ENCODE measurements around the gene GHRHR. TPM values are rescaled to one million over a fixed set of nuclear protein-coding genes. Genes with fewer than 3 reads are reported as not detected.

The GHRHR gene
- total and polyA plus RNA-seq, 10 of the 15 experiments (the other 5 are each of a cell fraction or from before 2014, with no cell fraction given), result not detected

- TF ChIP-seq MTA3 (IDR thresholded peaks at IDR 0.05; ENCODE audit: borderline replicate concordance, low read length), result no peak
- TF ChIP-seq WRNIP1 (IDR thresholded peaks at IDR 0.05; ENCODE audit: borderline replicate concordance, low read depth, low read length), result no peak
- TF ChIP-seq, protein P1, sequence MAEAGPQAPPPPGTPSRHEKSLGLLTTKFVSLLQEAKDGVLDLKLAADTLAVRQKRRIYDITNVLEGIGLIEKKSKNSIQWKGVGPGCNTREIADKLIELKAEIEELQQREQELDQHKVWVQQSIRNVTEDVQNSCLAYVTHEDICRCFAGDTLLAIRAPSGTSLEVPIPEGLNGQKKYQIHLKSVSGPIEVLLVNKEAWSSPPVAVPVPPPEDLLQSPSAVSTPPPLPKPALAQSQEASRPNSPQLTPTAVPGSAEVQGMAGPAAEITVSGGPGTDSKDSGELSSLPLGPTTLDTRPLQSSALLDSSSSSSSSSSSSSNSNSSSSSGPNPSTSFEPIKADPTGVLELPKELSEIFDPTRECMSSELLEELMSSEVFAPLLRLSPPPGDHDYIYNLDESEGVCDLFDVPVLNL (IDR thresholded peaks at IDR 0.05; ENCODE audit: low read depth, low read length), result no peak
- no peak for TF ChIP-seq ZNF622 (IDR thresholded peaks at IDR 0.05)
These were observed 51.1 kb downstream of the GHRHR start (continued) for GRCh38 chr7:31014826-31015225.

DNA sequence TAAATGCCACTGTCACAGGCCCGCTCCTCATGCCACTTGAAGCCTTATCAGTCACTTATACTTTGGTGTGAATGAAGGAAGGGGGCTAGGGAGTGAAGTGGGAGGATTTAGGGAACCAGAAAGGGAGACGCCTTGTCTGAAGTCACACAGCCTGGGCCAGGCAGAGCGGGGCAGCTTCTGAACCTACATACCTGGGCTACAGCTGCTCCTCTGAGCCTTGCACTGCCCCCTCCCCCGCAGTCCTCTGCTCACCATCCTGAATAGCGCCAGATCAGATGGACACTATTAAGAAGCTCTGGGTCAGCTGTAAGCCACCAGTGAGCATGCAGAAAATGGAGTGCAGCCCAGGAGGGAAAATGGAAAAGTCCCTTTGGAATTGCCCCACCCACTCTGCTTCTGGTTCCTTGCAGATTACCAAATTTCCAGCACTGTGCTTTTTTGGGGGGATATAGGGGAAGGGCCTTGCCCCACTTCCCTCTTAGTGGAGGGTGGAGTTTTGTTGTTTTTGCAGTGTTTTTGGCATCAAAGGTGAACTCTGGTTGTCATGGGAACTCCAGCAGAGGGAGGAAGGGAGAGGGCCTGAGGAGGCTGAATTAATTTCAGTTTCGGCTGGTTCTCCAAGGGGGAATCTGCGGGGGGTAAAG, 53.4 kb downstream of the GHRHR start:
- in situ Hi-C loops (cut with MboI), result no loop called here
- Histone ChIP-seq H4K20me1 (ENCODE audit: control insufficient read depth, insufficient read depth) (no peaks in the 10 kb centered on the region), H3K79me2 (ENCODE audit: control insufficient read depth, insufficient read depth, low read length) (no peaks in the 10 kb centered on the region), H3K36me3 (ENCODE audit: control insufficient read depth in 2 of 2, insufficient read depth in 2 of 2, low read length in 1 of 2) (no peaks in the 10 kb centered on the region), H3K27ac (ENCODE audit: control insufficient read depth, insufficient read depth) (no peak overlapping the region), H3K9ac (ENCODE audit: control insufficient read depth, insufficient read depth, low read length) (no peak overlapping the region), H3K4me1 (ENCODE audit: control insufficient read depth, insufficient read depth, low read length) (no peaks in the 10 kb centered on the region), H3K27me3 (replicated peaks in 1 of 2; ENCODE audit: control insufficient read depth in 2 of 2, insufficient read depth in 2 of 2, low read length in 1 of 2) (no peaks in the 10 kb centered on the region; a peak in 1 of 4 replicates), H3K9me3 (replicated peaks; ENCODE audit: control insufficient read depth, insufficient read depth, low read length) (no peaks in the 10 kb centered on the region), H3K4me3 (no peak overlapping the region), H3K4me2 (ENCODE audit: control insufficient read depth, insufficient read depth) (no peak overlapping the region), H2AFZ (ENCODE audit: control insufficient read depth, low read depth, low read length) (no peak overlapping the region)
- CTCF ChIA-PET, result interaction anchor here (0.6 kb wide), 1 partner anchor 1641 kb away, joined by 4 read pairs; no protein-coding TSS in a partner anchor
- RAD21 ChIA-PET (ENCODE audit: unreplicated experiment), result no interaction called here
- no TSS peak for BruUV-seq (replicated peaks)
- 19% methylated on average over 7 of the region's 7 CpGs for WGBS (ENCODE audit: insufficient coverage, insufficient replicate concordance, low lambda C conversion rate, missing lambda C conversion rate)
- DNase-seq (ENCODE audit: low read depth, low spot score), result no peak
- ATAC-seq, result no peak
- POLR2A ChIA-PET, result no interaction called here
- TF ChIP-seq SUPT20H (IDR thresholded peaks at IDR 0.05; ENCODE audit: borderline replicate concordance, control insufficient read depth, low read depth, low read length) (no peak), HDAC6 (IDR thresholded peaks at IDR 0.05; ENCODE audit: unreplicated experiment) (no peak)
- FAIRE-seq, result no peak
- SMC1A ChIA-PET (ENCODE audit: uncharacterized antibody, unreplicated experiment), result no interaction called here
- intact Hi-C loops (cut with micrococcal nuclease; ENCODE audit: unreplicated experiment), result no loop called here

All from GM12878 (cell line).